ENCODE measurements around the gene PRDM7. TPM values are rescaled to one million over a fixed set of nuclear protein-coding genes. Genes with fewer than 3 reads are reported as not detected.

The PRDM7 gene
- polyA plus RNA-seq, 1 donor from 2014 or later, result not detected

DNA sequence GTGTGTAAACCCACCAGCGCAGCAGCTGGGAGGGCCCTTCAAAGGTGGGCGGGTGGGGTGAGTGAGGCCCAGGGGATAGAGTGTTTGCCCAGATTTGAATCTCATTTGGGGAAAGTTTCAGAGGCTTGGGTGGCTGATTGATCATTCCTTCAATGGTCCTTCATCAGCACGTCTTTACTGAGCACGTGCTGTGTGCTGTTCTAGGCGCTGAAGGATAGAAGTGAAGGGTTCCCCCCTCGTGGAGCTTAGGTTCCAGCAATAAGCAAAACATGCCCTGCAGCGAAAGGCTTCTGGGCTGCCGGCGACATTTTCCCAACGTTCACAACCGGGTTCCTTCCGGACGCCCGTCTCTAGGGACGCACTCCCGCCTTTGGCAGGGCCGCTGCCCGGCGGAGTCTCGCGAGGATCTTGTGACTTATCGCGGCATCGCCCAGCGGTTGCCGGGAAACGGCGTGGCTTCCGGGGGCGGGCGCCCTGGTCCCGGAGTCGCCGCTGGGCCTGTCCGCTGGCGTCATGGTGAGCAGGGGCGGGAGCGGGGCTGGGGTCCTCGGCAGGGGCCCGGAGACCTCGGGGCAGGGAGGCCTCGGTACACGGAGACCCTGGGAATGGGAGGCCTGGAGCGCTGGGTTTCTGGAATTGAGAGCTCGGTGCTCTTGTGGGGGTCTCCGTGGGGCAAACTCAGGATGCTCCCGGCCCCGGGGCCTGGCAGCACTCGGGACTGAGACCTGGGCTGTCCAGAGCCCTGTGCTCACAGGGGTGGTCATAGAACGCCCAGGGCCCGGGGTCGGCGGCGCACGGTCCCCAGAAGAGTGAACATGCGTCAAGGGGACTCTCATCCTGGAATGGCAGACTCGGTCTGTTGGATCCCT, 54.7 kb downstream of the PRDM7 start:
- Histone ChIP-seq H3K9me2 (ENCODE audit: insufficient read depth, low read length) (no peaks in the 10 kb centered on the region), H3K9me3 (ENCODE audit: low read length) (no peaks in the 10 kb centered on the region), H3F3A (ENCODE audit: insufficient read depth, low read length, poor library complexity, severe bottlenecking) (no peaks in the 10 kb centered on the region), H3K36me3 (ENCODE audit: insufficient read depth, low read length) (no peaks in the 10 kb centered on the region), H3K27me3 (ENCODE audit: insufficient read depth, low read depth, low read length) (peaks cover 9% of the 10 kb centered on the region), H3K27ac (ENCODE audit: low read length) (no peak overlapping the region), H2AFZ (ENCODE audit: low read depth, low read length) (no peak overlapping the region), H3K4me3 (ENCODE audit: low read length) (peak overlapping the region; percentile 61), H4K20me1 (ENCODE audit: insufficient read depth) (no peaks in the 10 kb centered on the region), H3K4me2 (ENCODE audit: low read length) (no peak overlapping the region), H3K9ac (ENCODE audit: low read length) (peak overlapping the region; percentile 38), H3K79me2 (replicated peaks; ENCODE audit: insufficient read depth, low read length) (no peaks in the 10 kb centered on the region)
- TF ChIP-seq RAD21 (conservative IDR thresholded peaks at IDR 0.05), result no peak
- TF ChIP-seq EP300 (conservative IDR thresholded peaks at IDR 0.05; ENCODE audit: poor library complexity, severe bottlenecking), result no peak
- no peak for TF ChIP-seq TAF1 (IDR thresholded peaks at IDR 0.05; ENCODE audit: low read depth)
- TF ChIP-seq EZH2 (IDR thresholded peaks at IDR 0.05; ENCODE audit: borderline replicate concordance, insufficient read depth, low read length, poor library complexity, severe bottlenecking), result no peak
- TF ChIP-seq, protein P1, sequence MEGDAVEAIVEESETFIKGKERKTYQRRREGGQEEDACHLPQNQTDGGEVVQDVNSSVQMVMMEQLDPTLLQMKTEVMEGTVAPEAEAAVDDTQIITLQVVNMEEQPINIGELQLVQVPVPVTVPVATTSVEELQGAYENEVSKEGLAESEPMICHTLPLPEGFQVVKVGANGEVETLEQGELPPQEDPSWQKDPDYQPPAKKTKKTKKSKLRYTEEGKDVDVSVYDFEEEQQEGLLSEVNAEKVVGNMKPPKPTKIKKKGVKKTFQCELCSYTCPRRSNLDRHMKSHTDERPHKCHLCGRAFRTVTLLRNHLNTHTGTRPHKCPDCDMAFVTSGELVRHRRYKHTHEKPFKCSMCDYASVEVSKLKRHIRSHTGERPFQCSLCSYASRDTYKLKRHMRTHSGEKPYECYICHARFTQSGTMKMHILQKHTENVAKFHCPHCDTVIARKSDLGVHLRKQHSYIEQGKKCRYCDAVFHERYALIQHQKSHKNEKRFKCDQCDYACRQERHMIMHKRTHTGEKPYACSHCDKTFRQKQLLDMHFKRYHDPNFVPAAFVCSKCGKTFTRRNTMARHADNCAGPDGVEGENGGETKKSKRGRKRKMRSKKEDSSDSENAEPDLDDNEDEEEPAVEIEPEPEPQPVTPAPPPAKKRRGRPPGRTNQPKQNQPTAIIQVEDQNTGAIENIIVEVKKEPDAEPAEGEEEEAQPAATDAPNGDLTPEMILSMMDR (IDR thresholded peaks at IDR 0.05; ENCODE audit: poor library complexity, severe bottlenecking), result no peak
- TF ChIP-seq SMC3 (conservative IDR thresholded peaks at IDR 0.05; ENCODE audit: poor library complexity), result no peak
- no peak for TF ChIP-seq POLR2AphosphoS5 (IDR thresholded peaks at IDR 0.05)
- no peak for TF ChIP-seq MXI1 (conservative IDR thresholded peaks at IDR 0.05; ENCODE audit: poor library complexity, severe bottlenecking)
- TF ChIP-seq, protein P2, sequence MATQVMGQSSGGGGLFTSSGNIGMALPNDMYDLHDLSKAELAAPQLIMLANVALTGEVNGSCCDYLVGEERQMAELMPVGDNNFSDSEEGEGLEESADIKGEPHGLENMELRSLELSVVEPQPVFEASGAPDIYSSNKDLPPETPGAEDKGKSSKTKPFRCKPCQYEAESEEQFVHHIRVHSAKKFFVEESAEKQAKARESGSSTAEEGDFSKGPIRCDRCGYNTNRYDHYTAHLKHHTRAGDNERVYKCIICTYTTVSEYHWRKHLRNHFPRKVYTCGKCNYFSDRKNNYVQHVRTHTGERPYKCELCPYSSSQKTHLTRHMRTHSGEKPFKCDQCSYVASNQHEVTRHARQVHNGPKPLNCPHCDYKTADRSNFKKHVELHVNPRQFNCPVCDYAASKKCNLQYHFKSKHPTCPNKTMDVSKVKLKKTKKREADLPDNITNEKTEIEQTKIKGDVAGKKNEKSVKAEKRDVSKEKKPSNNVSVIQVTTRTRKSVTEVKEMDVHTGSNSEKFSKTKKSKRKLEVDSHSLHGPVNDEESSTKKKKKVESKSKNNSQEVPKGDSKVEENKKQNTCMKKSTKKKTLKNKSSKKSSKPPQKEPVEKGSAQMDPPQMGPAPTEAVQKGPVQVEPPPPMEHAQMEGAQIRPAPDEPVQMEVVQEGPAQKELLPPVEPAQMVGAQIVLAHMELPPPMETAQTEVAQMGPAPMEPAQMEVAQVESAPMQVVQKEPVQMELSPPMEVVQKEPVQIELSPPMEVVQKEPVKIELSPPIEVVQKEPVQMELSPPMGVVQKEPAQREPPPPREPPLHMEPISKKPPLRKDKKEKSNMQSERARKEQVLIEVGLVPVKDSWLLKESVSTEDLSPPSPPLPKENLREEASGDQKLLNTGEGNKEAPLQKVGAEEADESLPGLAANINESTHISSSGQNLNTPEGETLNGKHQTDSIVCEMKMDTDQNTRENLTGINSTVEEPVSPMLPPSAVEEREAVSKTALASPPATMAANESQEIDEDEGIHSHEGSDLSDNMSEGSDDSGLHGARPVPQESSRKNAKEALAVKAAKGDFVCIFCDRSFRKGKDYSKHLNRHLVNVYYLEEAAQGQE (IDR thresholded peaks at IDR 0.05; ENCODE audit: borderline replicate concordance), result no peak

DNA sequence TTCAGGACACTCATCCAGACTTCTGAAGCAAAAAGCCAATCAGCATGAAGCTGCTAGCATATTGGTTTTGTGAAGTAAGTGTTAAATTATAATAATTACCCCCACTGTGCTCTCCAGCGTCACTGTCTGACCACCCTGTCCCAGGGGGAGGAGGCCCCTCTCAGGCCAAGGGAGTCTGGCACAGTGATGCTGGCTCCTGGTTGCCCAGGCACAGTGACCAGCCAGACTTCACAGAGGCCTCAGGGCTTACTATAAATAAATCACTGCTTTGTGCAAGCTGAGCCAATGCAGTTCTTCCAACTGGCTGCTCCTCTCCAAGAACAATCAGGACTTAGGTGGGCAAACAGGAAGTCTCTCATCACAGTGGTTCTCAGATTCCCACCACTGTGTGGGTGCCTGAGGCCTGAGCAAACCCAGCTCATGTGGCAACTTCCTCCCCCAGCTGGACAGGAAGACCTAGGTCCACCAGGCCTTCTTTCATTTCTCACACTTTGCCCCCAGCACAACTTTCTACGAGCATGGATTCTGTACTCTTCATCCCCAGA, 56.2 kb downstream of the PRDM7 start:
- Histone ChIP-seq H3K4me2 (ENCODE audit: low read length) (no peak overlapping the region), H3F3A (ENCODE audit: insufficient read depth, low read length, poor library complexity, severe bottlenecking) (no peaks in the 10 kb centered on the region), H3K9me3 (ENCODE audit: low read length) (no peaks in the 10 kb centered on the region), H2AFZ (ENCODE audit: low read depth, low read length) (no peak overlapping the region), H3K27ac (ENCODE audit: low read length) (no peak overlapping the region), H3K9ac (ENCODE audit: low read length) (no peak overlapping the region), H3K4me3 (ENCODE audit: low read length) (peak overlapping the region; percentile 71), H3K79me2 (replicated peaks; ENCODE audit: insufficient read depth, low read length) (no peaks in the 10 kb centered on the region), H4K20me1 (ENCODE audit: insufficient read depth) (no peaks in the 10 kb centered on the region), H3K9me2 (ENCODE audit: insufficient read depth, low read length) (no peaks in the 10 kb centered on the region), H3K36me3 (ENCODE audit: insufficient read depth, low read length) (no peaks in the 10 kb centered on the region), H3K27me3 (ENCODE audit: insufficient read depth, low read depth, low read length) (peaks cover 9% of the 10 kb centered on the region)
- TF ChIP-seq POLR2AphosphoS5 (IDR thresholded peaks at IDR 0.05) (no peak), RAD21 (conservative IDR thresholded peaks at IDR 0.05) (no peak), SMC3 (conservative IDR thresholded peaks at IDR 0.05; ENCODE audit: poor library complexity) (no peak), MXI1 (conservative IDR thresholded peaks at IDR 0.05; ENCODE audit: poor library complexity, severe bottlenecking) (no peak), EP300 (conservative IDR thresholded peaks at IDR 0.05; ENCODE audit: poor library complexity, severe bottlenecking) (no peak), EZH2 (IDR thresholded peaks at IDR 0.05; ENCODE audit: borderline replicate concordance, insufficient read depth, low read length, poor library complexity, severe bottlenecking) (no peak), TAF1 (IDR thresholded peaks at IDR 0.05; ENCODE audit: low read depth) (no peak)
- TF ChIP-seq, protein P1 (IDR thresholded peaks at IDR 0.05; ENCODE audit: poor library complexity, severe bottlenecking), result no peak
- TF ChIP-seq, protein P2 (IDR thresholded peaks at IDR 0.05; ENCODE audit: borderline replicate concordance), result no peak

Data from neural cell (in vitro differentiated cells).